GM19468 (cell line): Measurements from ENCODE around the gene PRSS36.

Experiments used
- ATAC-seq: cut with Tn5 transposase; IDR thresholded peaks from one replicate; pipeline ENCODE4 v1.9.1; 2021; ENCODE audit warnings: mild to moderate bottlenecking, moderate library complexity, moderate number of reproducible peaks; ENCODE audit not compliant: unreplicated experiment; ENCODE audit errors: extremely low read depth

PRSS36 gene

GRCh38 chr16:31129568-31130335, 20.1 kb downstream of the PRSS36 start:
- ATAC-seq: no peak

DNA sequence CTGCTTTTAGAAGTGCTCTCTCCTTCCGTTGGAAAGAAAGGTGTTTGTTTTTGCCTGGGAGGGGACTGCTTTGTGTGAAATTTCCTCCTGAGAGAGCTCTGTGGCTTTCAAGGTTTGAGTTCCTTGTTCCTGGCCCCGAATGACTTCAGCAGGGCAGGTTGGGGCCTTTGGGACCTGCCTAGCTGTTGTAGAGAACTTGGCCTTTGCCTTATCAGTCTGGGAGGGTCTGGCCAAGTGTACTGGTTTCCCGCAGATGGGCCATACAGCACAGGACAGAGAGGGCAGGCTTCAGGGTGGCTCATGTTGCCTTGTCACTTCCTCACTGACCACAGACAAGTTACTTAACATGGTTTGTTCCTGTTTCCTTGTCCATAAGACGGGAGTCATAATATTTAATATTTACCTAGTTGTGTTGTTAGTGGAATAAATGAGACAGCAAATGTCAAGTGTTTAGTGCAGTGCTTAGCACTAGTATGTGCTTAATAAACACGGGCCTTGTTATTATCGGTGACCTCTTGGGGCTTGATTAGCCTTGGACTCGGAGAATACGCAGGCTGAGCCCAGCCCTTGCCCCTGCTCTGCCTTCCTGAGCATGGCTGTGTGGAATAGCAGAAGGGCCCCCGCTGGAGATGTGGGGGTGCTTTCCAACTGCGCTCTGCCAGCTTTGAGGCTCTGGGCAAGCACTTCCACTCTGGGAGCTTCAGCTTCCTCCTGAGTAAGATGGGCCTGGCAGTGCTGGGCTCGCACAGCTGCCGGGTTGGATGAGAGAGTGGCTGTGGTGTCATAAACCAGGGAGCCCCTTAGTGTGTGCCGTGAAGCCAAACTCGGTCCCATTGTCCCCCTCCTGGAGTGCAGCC, 20.9 kb downstream of the PRSS36 start:
- ATAC-seq: no peak

DNA sequence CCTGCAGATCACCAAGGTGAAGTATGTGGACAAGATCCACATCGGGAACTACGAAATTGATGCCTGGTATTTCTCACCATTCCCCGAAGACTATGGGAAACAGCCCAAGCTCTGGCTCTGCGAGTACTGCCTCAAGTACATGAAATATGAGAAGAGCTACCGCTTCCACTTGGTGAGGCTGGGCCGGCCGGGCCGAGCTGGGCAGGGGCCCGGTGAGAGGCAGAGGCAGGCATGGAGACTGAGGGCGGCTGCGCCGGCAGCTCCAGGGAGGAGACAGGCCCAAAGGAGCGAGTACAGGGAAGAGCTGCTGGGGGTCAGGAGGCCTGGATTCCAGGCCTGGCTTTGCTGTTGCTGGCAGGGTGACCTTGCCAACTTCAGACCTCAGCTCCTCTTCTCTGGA, 22.7 kb downstream of the PRSS36 start:
- ATAC-seq: no peak

- ATAC-seq: no peak
These were observed 24.0 kb downstream of the PRSS36 start for GRCh38 chr16:31125844-31126243.

DNA sequence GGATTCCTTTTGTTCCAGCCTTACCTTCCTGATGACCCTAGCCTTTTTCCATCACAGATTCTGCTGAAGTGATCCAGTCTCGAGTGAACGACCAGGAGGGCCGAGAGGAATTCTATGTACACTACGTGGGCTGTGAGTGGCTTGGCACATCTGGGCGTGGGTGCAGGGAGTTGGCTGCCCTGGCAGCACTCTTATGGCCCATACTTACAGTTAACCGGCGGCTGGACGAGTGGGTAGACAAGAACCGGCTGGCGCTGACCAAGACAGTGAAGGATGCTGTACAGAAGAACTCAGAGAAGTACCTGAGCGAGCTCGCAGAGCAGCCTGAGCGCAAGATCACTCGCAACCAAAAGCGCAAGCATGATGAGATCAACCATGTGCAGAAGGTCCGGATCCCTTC, 29.7 kb downstream of the PRSS36 start:
- ATAC-seq: no peak

DNA sequence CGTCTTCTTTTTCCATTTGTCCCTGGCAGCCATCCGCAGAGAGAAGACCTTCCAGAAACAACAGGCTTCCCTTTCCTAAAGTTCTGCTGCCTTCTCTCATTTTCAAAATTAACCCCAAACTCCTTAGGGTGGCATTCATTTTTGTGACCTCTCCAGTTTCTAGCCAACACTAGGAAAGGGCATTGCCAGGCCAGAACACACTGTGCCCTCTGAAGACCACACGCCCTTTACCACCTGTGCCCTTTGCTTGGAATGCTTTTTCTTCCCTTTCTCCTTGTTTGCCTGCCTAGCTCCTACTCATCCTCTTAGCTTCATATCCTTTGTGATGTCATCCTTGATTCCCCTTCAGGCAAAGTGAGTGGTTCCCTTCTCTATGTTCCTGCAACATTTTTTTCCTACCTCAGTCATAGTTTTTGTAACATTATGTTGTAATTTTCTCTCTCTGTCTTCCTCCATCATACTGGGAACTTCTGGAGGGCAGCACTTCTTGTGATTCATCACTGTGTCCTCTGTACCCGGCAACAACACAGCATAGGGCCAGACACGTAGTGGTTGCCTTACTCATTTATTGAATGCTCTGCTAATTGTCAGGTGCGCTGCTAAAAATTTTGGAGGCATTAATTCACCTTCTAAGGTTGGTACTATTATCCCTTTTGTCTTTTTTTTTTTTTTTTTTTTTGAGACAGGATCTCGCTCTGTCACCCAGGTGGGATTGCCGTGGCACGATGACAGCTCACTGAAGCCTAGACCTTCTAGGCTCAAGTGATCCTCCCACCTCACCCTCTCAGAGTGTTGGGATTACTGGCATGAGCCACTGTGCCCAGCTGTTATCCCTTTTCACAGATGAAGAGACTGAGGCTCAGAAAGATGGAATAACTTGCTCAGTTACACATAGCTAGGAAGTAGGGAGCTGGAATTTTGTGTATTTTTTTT, 31.4 kb downstream of the PRSS36 start:
- no peak for ATAC-seq

DNA sequence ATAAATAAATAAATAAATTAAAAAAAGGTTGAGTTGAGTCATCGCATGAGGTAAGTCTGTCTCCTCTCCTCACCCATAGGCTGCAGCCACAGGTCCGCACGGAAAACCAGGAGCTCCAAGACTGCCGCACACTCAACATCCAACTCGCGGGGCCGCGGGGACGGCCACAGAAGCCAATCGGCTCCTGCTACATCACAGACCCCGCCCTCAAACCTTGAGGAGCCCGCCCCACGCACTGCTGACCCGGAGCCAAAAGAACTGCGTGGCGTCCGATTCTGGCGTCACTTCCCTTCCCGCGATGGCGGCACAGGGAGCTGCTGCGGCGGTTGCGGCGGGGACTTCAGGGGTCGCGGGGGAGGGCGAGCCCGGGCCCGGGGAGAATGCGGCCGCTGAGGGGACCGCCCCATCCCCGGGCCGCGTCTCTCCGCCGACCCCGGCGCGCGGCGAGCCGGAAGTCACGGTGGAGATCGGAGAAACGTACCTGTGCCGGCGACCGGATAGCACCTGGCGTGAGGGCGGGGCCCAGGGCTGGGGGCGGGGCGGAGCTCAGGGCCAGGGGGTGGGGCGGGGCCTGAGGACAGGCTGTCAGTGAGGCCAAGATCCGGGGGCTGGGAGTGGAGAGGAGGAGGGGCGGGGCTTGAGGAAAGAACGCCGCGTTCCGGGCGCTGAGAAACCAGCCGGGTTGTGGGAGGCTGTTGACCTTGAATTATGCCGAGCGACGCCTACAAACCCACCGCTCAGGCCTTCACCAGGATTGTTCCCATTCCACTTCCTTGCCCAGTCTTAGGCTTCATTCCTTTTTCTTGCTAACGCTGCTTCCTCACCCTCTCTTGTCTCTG, 32.3 kb downstream of the PRSS36 start, which contains the start of gene KAT8:
KAT8 (plus strand) TSS at position 281 of the 839 bp plus-strand sequence; CDS start at position 299, 18 bp downstream.
- peak; percentile 58 for ATAC-seq

DNA sequence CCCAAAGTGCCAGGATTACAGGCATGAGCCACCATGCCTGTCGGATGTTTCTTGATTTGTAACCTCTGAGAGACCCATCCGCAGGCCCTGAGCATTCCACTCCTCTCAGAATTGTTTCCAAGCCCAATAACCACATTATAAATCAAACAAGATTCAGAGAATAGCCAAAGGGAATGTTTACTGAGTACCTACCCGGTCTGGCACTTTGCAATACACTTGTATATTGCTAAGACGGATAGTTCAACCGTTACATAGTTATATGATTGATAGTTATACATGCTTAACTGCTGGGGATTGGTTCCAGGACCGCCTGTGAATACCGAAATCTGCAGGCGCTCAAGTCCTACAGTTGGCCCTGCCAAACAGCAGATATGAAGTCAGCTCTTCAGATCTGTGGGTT, 35.4 kb downstream of the PRSS36 start:
- no peak for ATAC-seq

- ATAC-seq: no peak
These were observed 36.4 kb downstream of the PRSS36 start for GRCh38 chr16:31113121-31114120.

GRCh38 chr16:31112711-31113110, 37.2 kb downstream of the PRSS36 start:
- ATAC-seq: no peak

DNA sequence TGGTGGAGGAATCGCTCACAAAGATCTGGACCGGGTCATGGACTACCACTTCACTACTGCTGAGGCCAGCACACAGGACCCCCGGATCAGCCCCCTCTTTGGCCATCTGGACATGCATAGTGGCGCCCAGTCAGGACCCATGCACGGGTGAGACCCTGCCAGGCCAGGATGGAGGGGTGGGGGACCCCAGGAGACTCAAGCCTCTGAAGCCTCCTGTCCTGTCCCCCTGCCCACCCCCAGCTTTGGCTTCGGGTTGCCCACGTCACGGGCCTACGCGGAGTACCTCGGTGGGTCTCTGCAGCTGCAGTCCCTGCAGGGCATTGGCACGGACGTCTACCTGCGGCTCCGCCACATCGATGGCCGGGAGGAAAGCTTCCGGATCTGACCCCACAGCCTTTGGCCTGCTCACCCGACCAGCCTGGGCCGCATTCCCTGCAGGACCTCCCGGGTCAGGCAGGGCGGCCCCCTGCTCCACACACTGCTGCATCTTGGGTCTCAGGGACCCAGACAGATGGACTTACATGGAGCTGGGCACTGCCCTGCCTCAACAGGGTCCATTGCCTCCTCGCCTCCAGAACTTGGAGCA, 37.9 kb downstream of the PRSS36 start:
- ATAC-seq: no peak

- ATAC-seq: no peak
These were observed 39.5 kb downstream of the PRSS36 start for GRCh38 chr16:31110106-31111034.

GRCh38 chr16:31109622-31110021, 40.2 kb downstream of the PRSS36 start:
- no peak for ATAC-seq

DNA sequence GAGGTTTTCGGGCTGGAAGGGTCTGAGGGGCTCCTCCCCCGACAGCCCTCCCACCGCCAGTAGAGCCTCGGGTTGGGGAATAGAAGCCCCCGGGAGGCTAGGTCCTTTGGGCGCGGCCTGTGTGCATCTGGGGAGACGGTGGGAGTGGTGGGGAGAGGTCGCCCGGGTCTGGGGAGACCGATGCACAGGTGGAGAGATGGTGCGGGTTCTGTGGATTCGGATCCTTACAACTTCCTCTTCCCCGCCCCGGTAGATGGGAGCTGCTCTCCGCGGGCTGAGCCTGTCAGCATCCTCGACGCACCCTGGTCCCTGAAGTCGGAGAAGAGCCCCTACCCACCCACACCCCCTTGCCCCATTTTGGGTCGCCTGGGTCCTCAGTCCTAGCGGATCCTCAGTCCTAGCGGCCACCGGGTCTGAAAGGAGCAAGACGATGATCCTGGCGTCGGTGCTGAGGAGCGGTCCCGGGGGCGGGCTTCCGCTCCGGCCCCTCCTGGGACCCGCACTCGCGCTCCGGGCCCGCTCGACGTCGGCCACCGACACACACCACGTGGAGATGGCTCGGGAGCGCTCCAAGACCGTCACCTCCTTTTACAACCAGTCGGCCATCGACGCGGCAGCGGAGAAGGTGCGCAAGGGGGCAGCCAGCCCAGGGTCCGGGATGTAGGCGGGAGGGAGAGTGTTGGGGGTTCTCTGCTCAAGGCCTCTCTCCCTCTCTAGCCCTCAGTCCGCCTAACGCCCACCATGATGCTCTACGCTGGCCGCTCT, 40.9 kb downstream of the PRSS36 start:
- ATAC-seq: no peak

- ATAC-seq: peak; percentile 74
These were observed 41.7 kb downstream of the PRSS36 start, which contains the start of gene BCKDK for GRCh38 chr16:31108035-31108793. Gene BCKDK (plus strand): TSS chr16:31108386. CDS start chr16:31109224, 838 bp downstream.
